GM12801 (cell line): ENCODE data around the gene AMIGO1.

Experiments
- CTCF ChIP-seq: IDR thresholded peaks from one replicate; pipeline ENCODE4 v1.5.1; 2011; ENCODE audit warnings: control low read depth; ENCODE audit not compliant: insufficient read length; ENCODE audit errors: extremely low read depth

Gene AMIGO1

GRCh38 chr1:109483672-109484518 is 25.6 kb downstream of the AMIGO1 start, which contains the start of gene ATXN7L2:
TSS of gene ATXN7L2 (plus strand) at chr1:109483905. CDS start at chr1:109483954, 49 bp downstream.
- no peak for TF ChIP-seq CTCF

GRCh38 chr1:109482791-109483671 is 26.5 kb downstream of the AMIGO1 start:
- TF ChIP-seq CTCF, result no peak

GRCh38 chr1:109482242-109482641 is 27.3 kb downstream of the AMIGO1 start:
- TF ChIP-seq CTCF, result no peak

- no peak for TF ChIP-seq CTCF
Observed at GRCh38 chr1:109481646-109482045, 27.9 kb downstream of the AMIGO1 start.

GRCh38 chr1:109479901-109480300 is 29.6 kb downstream of the AMIGO1 start:
- no peak for TF ChIP-seq CTCF

GRCh38 chr1:109479311-109479710 is 30.2 kb downstream of the AMIGO1 start:
- TF ChIP-seq CTCF, result no peak

- TF ChIP-seq CTCF, result no peak
Observed at GRCh38 chr1:109478806-109479205, 30.7 kb downstream of the AMIGO1 start.
